ENCODE results near the gene SLC35A5. TPM values are rescaled to one million over a fixed set of nuclear protein-coding genes. Genes with fewer than 3 reads are reported as not detected.

The SLC35A5 gene
- total and polyA plus RNA-seq, 8 donors = 4.6 to 67.7 (median 19.6) TPM

DNA sequence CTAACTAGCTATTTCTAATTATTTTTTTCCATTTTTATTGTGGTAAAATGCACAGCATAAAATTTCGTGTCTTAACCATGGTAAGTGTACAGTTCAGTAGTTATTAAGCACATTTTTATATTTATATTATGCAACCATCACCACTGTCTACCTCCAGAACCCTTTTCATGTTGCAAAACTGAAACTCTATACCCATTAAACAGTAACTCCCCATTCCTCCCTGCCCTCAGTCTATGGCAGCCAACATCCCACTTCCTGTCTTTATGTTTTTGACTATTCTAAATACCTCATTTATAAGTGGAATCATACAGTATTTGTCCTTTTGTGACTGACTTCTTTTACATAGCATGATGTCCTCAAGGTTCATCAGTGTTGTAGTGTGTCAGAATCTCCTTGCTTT is 25.5 kb downstream of the SLC35A5 start:
- Histone ChIP-seq H3K27me3 (no peaks in the 10 kb centered on the region), H3K4me3 (no peak overlapping the region), H3K36me3 (peaks cover 6 to 82% (median 59%) of the 10 kb centered on the region in 4 donors), H3K27ac (no peak overlapping the region), H3K9me3 (no peaks in the 10 kb centered on the region), H3K4me1 (no peaks in the 10 kb centered on the region)
- intact Hi-C loops (cut with DNase I; ENCODE audit: low total_unique reads) = no loop called here
- DNase-seq = no peak
- 88 to 95% (median 94%) methylated on average over 1 of the region's 1 CpG for WGBS, 5 donors
- TF ChIP-seq POLR2A (IDR thresholded peaks at IDR 0.05) = no peak
- no peak for TF ChIP-seq EP300 (IDR thresholded peaks at IDR 0.05)
- TF ChIP-seq, protein P1, sequence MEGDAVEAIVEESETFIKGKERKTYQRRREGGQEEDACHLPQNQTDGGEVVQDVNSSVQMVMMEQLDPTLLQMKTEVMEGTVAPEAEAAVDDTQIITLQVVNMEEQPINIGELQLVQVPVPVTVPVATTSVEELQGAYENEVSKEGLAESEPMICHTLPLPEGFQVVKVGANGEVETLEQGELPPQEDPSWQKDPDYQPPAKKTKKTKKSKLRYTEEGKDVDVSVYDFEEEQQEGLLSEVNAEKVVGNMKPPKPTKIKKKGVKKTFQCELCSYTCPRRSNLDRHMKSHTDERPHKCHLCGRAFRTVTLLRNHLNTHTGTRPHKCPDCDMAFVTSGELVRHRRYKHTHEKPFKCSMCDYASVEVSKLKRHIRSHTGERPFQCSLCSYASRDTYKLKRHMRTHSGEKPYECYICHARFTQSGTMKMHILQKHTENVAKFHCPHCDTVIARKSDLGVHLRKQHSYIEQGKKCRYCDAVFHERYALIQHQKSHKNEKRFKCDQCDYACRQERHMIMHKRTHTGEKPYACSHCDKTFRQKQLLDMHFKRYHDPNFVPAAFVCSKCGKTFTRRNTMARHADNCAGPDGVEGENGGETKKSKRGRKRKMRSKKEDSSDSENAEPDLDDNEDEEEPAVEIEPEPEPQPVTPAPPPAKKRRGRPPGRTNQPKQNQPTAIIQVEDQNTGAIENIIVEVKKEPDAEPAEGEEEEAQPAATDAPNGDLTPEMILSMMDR (IDR thresholded peaks at IDR 0.05) = no peak
- TF ChIP-seq POLR2AphosphoS5 (IDR thresholded peaks at IDR 0.05) = no peak

DNA sequence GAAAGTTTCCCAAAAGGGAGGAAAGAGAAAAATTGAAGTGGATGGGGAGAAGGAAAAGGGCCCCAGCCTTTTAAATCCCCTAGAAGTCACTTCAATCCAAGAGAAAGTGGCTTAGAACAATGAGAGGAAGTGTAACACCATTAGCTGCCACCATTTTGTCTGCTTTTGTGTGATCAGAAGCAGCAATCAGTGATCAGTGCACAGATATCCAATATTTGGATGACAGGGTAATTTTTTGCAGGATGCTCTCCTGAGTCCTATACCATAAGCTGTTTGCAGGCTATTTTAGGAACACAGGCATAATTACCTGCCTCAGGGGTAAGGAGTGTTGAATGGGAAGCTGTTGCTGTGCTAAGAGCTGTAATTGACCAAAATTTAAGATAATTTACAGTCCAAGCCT is 31.4 kb downstream of the SLC35A5 start:
- H3K36me3 ChIP-seq = peaks cover 8 to 65% (median 35%) of the 10 kb centered on the region in 4 donors
- intact Hi-C loops (cut with DNase I; ENCODE audit: low total_unique reads) = no loop called here
- no peaks in the 10 kb centered on the region for H3K4me1 ChIP-seq
- H3K27me3 ChIP-seq = no peaks in the 10 kb centered on the region
- H3K4me3 ChIP-seq = no peak overlapping the region
- H3K9me3 ChIP-seq = no peaks in the 10 kb centered on the region
- H3K27ac ChIP-seq = no peak overlapping the region
- DNase-seq = no peak
- TF ChIP-seq POLR2AphosphoS5 (IDR thresholded peaks at IDR 0.05) = no peak
- no peak for TF ChIP-seq EP300 (IDR thresholded peaks at IDR 0.05)
- TF ChIP-seq, protein P1 (IDR thresholded peaks at IDR 0.05) = no peak
- no peak for TF ChIP-seq POLR2A (IDR thresholded peaks at IDR 0.05)

DNA sequence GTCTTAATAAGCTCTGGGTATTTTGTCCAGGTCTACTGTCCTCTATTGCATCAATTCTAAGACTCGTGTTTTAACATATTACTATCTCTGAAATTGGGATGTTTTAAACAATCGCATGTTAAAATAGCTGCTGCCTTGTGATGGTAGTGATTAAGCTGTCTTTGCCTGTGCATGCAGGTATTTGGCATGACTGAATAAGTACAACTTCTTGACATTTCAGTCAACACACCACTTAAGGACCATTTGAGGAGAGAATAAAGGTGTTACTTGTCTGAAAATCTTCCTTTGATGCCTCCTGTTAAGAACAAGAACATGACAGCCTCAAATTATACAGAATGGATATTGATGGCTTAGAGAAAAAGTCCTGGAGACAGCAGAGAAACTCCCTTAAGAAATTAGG is 33.0 kb downstream of the SLC35A5 start:
- DNase-seq = no peak
- H3K27ac ChIP-seq = no peak overlapping the region
- 95 to 98% (median 97%) methylated on average over 2 of the region's 2 CpGs for WGBS, 5 donors
- H3K4me1 ChIP-seq = no peaks in the 10 kb centered on the region
- no peak overlapping the region for H3K4me3 ChIP-seq
- H3K27me3 ChIP-seq = no peaks in the 10 kb centered on the region
- intact Hi-C loops (cut with DNase I; ENCODE audit: low total_unique reads) = no loop called here
- no peaks in the 10 kb centered on the region for H3K9me3 ChIP-seq
- H3K36me3 ChIP-seq = peaks cover 8 to 59% (median 29%) of the 10 kb centered on the region in 4 donors
- TF ChIP-seq EP300 (IDR thresholded peaks at IDR 0.05) (no peak), POLR2AphosphoS5 (IDR thresholded peaks at IDR 0.05) (no peak), POLR2A (IDR thresholded peaks at IDR 0.05) (no peak)
- TF ChIP-seq, protein P1 (IDR thresholded peaks at IDR 0.05) = no peak

DNA sequence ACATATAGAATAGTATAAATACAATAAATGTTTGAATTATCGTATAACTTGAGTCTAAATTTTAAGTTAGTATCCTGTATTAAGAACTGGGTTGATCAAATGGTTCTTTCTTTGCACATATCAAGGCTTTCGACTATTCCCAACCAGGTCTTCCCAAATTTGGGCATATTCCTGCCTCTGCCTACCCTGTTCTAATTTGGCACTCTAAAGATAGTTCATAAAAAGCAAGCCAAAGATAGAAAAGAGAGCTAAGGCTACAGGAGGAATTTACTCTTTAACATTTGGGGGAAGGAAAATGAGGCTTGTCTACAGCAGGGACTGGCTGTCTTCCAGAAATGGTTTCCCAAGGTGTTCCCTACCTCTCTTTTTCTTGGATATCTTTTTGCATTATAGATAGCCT is 36.1 kb downstream of the SLC35A5 start:
- no peaks in the 10 kb centered on the region for H3K27me3 ChIP-seq
- TF ChIP-seq POLR2AphosphoS5 (IDR thresholded peaks at IDR 0.05) = no peak
- no peak for TF ChIP-seq EP300 (IDR thresholded peaks at IDR 0.05)
- TF ChIP-seq POLR2A (IDR thresholded peaks at IDR 0.05) = no peak
- TF ChIP-seq, protein P1 (IDR thresholded peaks at IDR 0.05) = no peak
- H3K27ac ChIP-seq = no peak overlapping the region

More for the DNA sequence above, 36.1 kb downstream of the SLC35A5 start:
- no peaks in the 10 kb centered on the region for H3K4me1 ChIP-seq
- peaks cover 7 to 35% (median 15%) of the 10 kb centered on the region in 4 donors for H3K36me3 ChIP-seq
- no peaks in the 10 kb centered on the region for H3K9me3 ChIP-seq
- H3K4me3 ChIP-seq = no peak overlapping the region
- intact Hi-C loops (cut with DNase I; ENCODE audit: low total_unique reads) = no loop called here
- DNase-seq = no peak
- 94 to 98% (median 96%) methylated on average over 2 of the region's 2 CpGs for WGBS, 5 donors

Measured in stomach (tissue), 9 donors.